COLO668 (cell line): ENCODE measurements around the gene TSHZ3.

ENCODE experiments used
- DNase-seq: peaks from one replicate; lab custom pipeline; 2025; ENCODE audit not compliant: unreplicated experiment; lab: John Stamatoyannopoulos, UW

The TSHZ3 gene

DNA sequence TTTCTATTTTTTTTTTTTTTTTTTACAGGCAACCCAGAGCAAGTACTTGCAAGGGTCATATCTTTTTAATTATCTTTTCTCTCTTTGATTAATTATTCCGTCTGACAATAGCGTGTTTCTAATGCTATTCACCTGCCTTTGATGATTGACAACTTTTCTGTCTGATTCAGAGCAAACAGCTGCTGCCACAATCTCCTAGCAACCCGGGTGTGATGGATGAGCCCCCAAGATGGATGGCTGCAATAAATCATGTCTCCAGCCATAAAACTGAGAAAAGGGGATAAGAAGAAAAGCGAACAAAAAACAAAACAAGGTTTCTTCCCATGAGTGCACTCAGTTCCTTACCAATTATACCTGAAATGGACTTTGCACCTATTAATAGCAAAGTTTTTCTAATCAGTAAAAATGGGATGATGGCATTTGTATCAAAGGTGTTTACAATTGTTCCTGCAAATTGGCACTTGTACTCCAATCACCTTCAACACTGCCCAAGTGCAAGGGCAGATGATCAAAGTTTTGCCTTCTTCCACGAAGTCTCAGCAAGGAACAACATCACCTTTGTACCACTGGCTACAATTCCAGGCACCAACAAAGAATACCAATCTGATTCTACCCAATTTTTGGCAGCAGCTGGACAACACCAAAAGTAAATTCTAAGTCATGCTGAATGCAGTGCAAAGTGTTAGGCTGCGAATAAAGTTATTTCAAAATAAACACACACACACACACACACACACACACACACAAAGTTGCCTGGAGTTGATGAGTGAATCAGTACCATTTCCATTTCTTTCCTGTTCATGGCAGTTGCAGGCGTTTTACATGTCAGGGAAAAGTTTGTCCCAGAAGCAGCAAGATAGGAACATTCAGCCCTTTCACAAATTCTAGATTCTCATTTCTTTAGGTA, 12.0 kb downstream of the TSHZ3 start:
- DNase-seq, result no peak

DNA sequence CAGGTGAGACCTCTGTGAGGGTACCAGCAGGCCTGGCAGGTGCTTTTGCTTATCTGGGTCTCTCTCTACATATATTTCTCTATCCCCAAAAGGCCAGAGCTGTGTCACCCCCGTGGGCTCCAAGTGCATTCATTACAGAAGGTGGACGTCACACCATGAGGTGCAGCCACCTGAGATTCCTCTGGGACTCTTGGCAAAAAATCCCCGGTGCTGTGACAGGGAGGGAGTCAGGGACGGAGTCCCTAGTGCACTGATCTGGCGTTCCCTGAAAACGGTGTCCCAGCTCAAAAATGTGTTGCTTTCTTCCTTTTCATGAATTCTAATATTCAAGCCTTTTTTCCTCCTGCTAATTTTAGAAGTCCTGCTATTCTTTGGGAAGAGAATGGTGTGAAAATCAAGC, 13.5 kb downstream of the TSHZ3 start:
- no peak for DNase-seq

DNA sequence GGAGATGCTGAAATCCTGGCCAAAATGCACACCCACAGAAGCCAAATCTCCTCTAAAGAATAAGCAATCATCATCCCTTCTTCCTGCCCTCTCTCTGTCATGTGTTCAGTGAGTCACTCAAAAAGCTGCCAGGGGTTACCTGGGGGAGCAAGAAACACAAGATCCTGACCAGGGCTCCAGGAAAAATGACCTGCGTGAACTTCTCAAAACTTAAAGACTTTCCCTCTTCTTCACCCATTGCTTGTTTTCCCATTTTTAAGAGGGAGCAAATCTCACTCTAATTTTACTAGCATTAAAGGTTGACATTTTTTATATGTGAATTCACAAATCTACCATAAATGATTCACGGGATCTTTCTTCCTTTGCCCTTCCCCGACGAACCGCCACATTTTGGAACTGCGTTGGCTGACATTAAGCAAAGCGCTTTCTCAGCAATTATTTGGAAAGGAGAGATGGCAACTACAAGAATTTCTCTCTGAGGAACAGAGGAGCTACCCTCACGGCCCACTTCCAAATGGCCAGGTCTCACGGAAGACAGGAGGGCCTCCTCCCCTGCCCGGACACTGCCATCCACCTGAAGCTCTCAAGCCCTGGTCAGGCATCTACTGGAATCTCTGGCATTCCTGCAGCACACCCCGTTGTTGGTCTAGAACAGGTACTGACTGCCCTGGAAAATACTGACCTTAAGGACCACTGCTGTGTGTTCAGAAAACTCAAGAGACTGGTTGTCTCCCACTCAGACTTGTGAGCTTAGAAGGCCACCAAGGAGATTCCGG, 14.2 kb downstream of the TSHZ3 start:
- no peak for DNase-seq

DNA sequence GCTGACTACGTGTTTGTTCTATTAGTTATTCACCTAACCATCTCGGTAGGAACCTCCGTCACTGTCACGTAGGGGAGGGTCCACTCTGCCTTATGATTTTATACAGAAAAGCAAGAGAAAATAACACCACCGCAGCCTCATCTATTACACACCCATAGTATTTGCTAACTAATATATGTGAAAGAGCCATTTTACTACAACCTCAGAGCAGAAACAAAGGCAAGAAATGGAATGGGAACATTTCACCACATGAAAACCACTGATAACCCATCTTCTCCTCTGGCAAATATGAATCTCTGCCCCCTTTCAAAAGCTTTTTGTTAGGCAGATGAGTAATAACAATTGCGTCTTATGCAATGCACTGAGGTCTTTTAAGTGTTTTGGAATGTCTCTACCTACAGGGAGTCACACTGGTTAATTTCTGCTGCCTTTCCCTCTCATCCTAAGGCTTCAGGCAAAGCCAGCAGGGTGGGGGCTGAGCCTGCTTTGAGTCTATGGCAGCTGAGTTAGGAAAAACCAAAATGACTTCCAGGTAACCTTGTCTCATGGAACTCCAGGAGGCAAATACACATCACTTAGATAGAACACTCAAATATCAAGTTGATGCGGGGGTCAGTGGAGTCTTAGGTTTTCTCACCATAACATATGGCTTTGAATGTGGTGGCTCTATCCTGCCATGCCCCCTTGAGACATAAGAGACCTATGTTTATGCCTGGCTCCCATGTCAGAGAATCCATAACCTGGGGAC, 15.0 kb downstream of the TSHZ3 start:
- no peak for DNase-seq

DNA sequence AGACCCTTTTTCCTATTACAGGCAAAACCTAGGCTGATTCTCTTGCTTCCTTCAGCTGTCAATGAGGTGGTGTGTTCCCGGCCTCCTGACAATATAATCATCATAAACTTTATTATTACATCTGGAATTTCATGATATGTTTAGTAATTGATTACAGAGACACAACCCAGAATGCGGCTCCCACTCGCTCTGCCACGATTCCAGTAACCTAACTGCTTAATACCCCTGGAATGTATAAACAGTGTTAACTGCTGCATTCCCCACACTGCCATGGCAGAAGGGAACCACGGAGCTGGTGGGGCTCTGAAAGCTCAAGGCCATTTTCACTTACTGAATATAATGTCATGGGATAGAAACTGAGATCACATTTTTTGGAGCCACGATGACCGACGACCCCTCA, 17.1 kb downstream of the TSHZ3 start:
- no peak for DNase-seq

DNA sequence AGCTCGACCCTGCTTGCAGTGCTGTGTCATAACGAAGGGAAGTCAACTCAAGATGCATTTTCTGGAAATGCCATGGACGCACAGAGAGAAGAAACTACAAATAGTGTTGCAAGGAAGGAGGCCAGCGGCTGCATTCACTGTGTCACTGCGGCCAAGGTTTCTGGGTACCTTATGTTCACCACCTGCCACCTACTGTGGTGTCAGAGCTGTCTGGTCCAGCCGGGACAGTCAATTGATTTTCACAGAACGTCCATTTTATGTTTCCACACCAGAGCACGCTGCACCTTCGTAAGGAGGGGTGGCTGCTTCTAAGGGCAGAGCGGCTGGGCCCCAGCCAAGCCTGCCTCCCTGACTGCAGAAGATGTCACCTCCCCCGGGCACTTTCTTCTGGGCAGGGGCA, 17.7 kb downstream of the TSHZ3 start:
- no peak for DNase-seq

DNA sequence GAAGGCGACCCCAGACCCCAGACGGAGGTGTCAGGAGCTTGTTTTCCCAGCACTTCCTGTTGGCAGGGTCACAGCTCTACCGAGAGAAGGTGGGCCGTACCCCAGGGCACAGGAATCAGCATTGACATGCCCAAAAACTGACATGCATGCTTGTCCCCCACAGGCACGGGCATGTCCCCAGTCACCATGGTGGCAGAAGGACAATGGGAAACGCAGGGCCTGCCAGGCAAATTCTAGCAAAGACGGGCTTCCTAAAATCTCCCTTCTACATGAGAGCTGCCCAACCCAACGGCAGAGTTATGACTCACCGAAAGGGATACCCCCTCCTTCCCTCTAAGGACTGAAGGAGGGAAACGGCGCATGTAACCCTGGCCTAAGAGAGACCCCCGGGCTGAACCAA, 18.5 kb downstream of the TSHZ3 start:
- DNase-seq, result no peak

DNA sequence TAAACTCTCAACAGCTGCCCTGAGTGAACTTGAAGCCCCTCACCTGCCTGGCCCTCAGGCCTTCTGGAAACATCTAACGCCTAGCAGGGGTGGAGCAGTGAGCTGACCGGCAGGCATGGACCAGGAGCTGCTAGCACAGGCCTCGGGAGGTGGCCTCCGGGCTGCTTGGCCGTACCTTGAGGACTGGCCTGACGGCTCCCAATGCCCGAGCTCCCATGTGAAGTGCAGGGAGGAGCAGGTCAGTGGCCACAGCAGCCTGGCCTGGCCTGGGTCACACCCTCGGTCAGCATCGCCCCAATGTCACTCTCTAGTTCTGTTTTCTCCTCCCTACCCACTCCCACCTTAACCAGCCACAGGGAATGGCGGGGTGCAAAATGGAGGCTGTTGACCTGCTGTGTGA, 19.0 kb downstream of the TSHZ3 start:
- no peak for DNase-seq

DNA sequence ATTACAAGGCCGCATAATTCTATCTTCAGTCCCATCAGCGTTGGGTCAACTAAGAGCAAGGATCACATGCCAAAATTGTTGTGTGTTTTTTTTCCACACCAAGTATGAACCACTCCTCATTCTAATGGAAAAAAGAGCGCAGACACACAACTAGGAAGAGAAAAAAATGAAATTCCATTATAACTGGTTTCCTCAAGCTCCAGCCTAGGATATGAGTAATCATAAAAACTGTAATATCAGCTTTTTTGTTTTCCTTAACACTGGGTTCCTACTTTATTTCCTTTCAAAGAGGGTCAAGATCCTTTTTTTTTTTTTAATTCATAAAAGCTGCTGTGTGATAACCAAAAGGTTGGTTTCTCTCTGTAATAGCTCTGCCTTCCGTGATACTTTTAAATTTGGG, 19.4 kb downstream of the TSHZ3 start:
- no peak for DNase-seq

DNA sequence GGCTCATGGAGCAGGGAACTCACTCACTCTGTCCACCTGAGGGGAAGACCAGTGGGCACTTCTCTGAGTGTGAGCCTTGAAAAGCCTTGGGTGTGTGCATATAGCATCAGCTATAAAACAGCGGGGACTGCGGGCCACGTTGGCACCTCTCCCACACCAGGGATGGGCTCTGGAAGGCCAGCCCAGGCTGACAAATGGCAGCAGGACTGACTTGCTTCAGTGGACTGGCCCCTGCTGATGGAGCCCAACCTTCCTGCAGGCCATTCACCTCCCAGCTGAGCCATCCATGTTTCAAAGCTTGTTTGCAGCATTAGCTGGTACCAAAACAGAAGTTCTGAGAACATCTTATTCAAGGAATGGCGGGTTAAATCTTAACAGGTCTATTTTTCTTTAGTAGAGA, 21.0 kb downstream of the TSHZ3 start:
- DNase-seq, result no peak

DNA sequence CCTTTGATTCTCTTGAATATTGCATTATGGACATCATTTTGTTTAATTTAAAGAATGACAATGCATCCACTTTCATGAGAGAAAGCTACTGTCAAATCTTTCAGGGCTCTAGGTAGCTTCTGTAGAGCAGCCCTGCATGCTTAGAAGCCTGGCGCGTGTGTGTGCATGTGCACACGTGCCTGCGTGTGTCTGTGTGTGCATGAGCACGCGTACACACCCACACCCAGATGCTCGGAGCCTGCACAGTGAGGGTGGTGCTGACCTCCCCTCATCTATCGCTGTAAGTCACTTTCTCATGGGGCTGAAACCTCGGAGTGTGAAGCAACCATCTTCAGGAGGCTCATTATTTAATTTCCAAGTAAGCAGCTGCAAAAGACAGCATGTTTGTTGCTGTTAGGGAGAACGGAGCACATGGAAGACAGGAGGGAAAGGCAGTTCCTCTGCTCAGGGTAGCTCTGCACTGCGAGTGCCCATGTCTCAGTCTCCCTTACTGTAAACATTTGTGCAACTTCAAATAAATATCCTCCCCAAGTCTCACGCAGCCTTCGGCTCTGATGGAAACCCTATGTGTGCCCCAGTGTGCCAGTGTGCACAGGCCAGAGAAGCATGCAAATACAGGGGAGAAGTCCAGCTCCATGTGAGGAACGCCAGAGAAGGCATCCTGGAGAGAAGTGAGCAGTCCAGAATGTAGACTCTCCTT, 22.8 kb downstream of the TSHZ3 start:
- no peak for DNase-seq

DNA sequence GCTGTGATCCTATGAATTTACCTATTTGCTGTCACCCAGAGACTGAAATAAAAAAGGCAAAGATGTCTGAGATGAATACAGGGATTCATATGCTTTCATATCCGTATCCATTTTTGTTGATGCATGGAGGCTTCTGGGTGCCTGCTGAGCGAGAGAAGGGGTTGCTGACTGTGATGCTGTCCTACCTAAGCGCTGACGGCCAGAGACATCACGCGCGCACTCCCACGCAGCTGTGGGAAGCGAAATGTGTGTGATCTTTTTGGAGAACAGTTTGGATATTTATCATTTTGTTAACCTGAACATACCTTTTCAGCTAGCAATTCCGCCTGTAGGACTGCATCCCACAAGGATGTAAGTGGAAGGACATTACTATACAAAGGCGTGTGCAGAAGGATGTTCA, 23.9 kb downstream of the TSHZ3 start:
- DNase-seq, result no peak

DNA sequence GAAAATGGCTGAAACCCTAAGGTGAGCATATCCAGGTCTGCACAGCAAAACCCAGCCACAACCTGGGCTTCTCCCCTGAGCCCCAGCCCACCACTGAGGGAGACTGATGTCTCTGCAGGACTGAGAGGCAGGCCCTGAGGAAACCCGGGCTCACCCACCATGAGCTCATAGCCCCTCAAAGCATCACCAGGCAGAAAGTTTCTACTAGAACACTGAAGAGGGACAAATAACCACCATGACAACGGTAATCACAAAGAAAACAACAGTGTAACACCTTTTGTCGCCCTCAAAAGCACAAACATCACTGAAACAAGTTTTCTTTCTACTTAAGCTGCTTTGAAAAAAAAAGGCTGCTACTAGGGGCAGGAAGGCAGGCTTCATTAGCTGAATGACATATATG, 29.8 kb downstream of the TSHZ3 start:
- no peak for DNase-seq

DNA sequence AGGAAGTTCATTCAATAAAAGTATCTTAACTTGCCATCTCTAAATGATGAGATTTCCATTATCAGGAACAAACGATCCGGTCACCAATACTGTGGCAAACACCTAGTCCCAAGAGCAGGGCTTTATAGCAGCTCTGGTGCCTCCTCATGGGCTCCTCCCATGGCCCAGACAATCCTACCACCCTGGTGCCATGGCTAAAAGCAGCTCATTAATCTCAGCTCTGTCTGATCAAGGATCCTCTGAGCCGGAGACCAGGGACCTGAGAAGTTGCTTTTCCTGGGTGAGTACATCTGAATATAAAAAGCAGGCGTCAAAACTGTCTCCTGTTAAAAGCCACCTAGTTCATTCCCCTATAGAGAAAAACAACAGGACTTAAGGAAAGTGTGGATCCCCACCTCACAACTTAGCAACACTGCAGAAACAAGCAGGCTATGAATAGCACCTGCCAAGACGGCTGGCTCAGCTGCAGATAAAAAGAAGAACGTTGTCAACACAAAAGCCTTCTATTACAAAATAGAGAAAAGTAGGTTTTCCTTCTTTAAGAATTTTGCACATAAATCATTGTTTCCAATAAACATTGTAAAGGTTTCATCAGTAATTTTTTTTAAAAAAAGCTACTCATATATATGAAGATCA, 30.3 kb downstream of the TSHZ3 start:
- no peak for DNase-seq

DNA sequence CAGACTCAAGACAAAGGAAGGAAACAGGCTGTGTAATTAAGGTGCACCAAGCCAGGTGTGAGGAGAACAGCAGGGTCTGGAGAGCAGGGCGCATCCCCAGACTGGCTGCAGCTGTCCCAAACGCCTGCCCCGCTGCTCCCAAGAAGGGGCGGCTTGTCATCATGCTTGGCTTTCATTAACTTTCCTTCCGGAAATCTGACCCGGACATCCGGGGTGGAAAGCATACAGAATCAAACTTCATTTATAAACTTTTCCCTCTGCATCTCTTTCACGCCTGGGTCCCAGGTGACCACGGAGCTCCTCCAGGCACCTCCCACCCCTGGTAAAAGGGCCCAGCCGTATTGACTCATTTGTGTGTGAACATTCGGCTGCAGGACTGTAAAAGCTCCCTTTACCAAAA, 31.7 kb downstream of the TSHZ3 start:
- no peak for DNase-seq

DNA sequence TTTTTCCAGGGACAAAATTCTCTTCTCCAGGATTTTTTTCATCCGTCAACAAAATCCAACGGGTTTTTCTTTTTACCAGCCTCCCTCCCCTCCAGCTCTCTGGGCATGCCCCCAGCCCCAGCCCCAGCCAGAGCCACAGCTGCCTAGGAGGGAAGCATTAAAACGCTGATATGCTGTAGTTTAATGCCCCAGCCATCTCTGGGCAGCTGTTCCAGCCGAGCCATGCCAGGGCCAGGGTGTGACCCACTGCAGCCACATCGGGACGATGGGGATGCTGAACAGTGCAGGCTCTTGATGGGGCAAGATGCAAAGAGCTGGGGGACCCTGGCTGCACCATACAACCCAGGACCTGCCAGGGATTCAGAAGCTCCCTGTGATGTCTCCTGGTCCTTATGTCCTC, 32.1 kb downstream of the TSHZ3 start:
- no peak for DNase-seq

DNA sequence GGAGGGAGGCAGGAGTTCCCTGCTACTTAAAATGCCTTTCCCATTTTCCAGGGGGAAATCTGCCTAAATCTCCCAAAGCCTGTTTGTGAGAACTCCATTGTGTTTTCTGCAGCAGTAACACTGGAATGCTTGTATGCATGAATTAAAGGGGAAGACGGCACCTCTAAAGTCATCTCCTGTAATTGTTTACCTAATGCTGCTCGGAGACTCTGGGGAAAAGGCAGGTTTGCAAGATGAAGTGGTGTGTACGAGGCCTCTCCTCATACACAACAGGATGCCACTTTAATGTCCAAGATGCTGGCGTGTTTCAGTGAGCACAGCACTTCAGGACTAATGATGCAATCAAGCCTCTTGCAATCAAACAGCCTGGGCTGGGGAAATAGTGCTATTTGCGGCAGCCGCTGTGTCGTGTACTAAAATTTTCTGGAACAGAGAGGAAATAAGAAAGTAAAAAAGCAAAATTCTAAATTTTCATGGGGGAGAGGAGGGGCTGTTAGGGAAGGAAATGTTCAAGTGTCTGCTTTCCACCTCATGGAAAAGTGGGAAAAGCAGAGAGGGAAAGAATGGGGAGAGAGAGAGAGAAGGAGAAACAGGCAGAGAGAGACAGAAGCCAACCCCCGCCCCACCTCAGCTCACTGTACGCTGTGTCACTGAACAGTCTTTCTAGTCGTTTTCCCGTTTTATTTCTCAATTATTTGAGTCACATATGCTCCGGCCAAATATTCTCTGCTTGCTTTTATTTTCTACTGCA, 32.9 kb downstream of the TSHZ3 start:
- DNase-seq, result no peak

DNA sequence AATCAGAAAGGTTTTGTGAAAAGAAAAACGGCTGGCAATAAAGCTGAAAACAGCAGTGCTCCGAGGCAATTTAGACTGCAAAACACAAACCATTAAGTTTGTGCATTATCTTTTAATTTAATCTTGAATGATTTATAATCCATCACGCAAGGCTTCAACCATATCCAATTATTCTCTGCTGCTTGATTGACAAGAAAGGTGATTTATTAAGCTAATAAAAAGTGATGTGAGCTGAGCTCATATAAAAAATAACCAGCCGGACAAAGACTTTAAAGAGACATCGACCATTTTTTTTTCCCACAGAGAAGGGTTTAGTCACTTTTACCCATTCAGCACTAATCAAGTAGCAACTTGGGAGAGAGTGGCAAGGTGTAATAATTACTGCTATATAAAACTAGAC, 33.6 kb downstream of the TSHZ3 start:
- no peak for DNase-seq

DNA sequence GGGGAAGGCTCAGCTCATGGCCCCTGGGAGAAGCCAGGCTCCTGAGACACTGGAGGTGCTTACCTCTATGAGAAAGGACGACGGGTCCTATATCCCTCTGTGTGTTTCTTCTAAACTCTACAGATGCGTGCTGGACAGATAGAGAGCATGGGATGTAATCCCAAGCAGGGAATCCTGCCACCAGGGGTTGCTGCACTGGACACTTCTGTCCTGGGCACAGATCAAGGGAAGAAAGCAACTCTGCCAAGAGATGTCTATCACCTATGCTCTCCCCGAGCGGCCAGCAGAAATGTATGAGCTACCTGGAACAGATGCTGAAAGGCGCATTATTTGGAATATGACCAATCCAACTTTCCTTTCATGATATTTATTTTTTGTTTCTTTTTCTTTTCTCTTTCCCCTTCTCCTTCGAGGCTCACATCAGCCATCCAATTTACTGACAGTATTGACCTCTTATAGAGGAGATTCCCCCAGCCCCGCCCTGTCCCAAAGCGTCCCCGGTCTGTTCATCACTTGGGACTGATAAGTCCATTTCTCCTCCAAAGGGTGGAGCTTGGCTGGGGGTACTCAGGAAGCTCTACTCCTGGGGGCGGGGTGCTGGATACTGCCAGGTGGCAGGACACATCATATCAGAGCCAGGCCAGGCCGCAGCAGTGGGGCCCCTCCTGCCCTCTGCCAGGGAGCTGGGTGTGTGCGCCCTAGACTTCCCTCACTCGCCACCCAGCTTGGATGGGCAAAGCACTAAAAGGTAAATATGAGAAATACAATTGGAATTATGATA, 34.2 kb downstream of the TSHZ3 start:
- DNase-seq, result no peak
